B cell (primary cell): ENCODE data around the gene SLC6A12. TPM values are rescaled to one million over a fixed set of nuclear protein-coding genes. Genes with fewer than 3 reads are reported as not detected.

ENCODE experiments used
- ATAC-seq: fragments of 200-7000 bp; cut with Tn5 transposase; one replicate; pipeline ENCODE4 v1.10.0; 2021; ENCODE audit warnings: low read depth, mild to moderate bottlenecking, moderate number of reproducible peaks, moderate library complexity
- CTCF ChIA-PET: fragments of 350-600 bp; sonication (Branson Sonifier 250); formaldehyde crosslinking; loops from one replicate; lab custom pipeline; 2021; ENCODE audit warnings: antibody characterized with exemption, inconsistent platforms; lab: Charles Lee
- POLR2A ChIA-PET: fragments of 350-600 bp; sonication (Branson Sonifier 250); formaldehyde crosslinking; loops from one replicate; lab custom pipeline; 2021; ENCODE audit warnings: antibody characterized with exemption; lab: Charles Lee
- DNase-seq: peaks from one replicate; pipeline ENCODE4 v3.0.0; 2013
- H2AFZ ChIP-seq: 2 replicates; pipeline ENCODE4 v1.6.1; 2012; ENCODE audit warnings: mild to moderate bottlenecking, low read depth, low read length; ENCODE audit not compliant: insufficient read depth, poor library complexity, severe bottlenecking
- H3K27ac ChIP-seq, 2 donors: 1 replicate in 1 of 2; 2 replicates in 1 of 2; pipeline ENCODE4 v1.5.1; 2012 to 2013; ENCODE audit warnings: low read length in 2 of 2, mild to moderate bottlenecking in 2 of 2, moderate library complexity in 1 of 2
- H3K27me3 ChIP-seq, 4 experiments: fragments of 200-600 bp in 1 of 4; sonication (generic) in 1 of 4; replicated peaks in 1 of 4; 1 replicate in 2 of 4; 2 replicates in 2 of 4; pipeline versions ENCODE4 v1.6.1 to v1.7.0; 2013 to 2016; ENCODE audit warnings: low read length in 3 of 4, mild to moderate bottlenecking in 2 of 4, mixed read lengths in 1 of 4, moderate library complexity in 1 of 4; ENCODE audit not compliant: insufficient read depth in 4 of 4, control insufficient read depth in 3 of 4; ENCODE audit errors: control extremely low read depth in 1 of 4
- H3K36me3 ChIP-seq, 2 experiments: replicated peaks in 1 of 2; 1 replicate in 1 of 2; 2 replicates in 1 of 2; pipeline versions ENCODE4 v1.6.1 to v1.7.1; 2013; ENCODE audit warnings: low read length in 1 of 2; ENCODE audit not compliant: insufficient read depth in 2 of 2, control insufficient read depth in 1 of 2; ENCODE audit errors: control extremely low read depth in 1 of 2, extremely low read depth in 1 of 2
- H3K4me1 ChIP-seq, 2 donors: fragments of 200-600 bp in 1 of 2; sonication (generic) in 1 of 2; 1 replicate in 1 of 2; 2 replicates in 1 of 2; pipeline versions ENCODE4 v1.5.1 to v1.6.1; 2013 to 2017; ENCODE audit warnings: low read length in 2 of 2; ENCODE audit not compliant: control insufficient read depth in 2 of 2, insufficient read depth in 2 of 2
- H3K4me2 ChIP-seq: replicated peaks from 2 replicates; pipeline ENCODE3; 2012; ENCODE audit warnings: mild to moderate bottlenecking, low read depth, low read length; ENCODE audit not compliant: poor library complexity, severe bottlenecking
- H3K4me3 ChIP-seq, 5 experiments: fragments of 200-600 bp in 1 of 5; sonication (generic) in 1 of 5; 1 replicate in 3 of 5; 2 replicates in 2 of 5; pipeline versions ENCODE4 v1.5.1 to v1.7.0; 2011 to 2016; ENCODE audit warnings: low read length in 4 of 5, mild to moderate bottlenecking in 4 of 5, low read depth in 2 of 5, control low read depth in 1 of 5, moderate library complexity in 1 of 5; ENCODE audit not compliant: insufficient read depth in 1 of 5; ENCODE audit errors: control extremely low read depth in 1 of 5, extremely low read depth in 1 of 5
- H3K79me2 ChIP-seq: fragments of 200-600 bp; sonication (generic); one replicate; pipeline ENCODE4 v1.6.0; 2016; ENCODE audit warnings: low read length; ENCODE audit not compliant: control insufficient read depth, insufficient read depth
- H3K9ac ChIP-seq: fragments of 200-600 bp; sonication (generic); 2 replicates; pipeline ENCODE4 v1.6.1; 2017; ENCODE audit warnings: mild to moderate bottlenecking, low read length, moderate library complexity
- H3K9me3 ChIP-seq, 3 donors: one replicate each; pipeline versions ENCODE4 v1.6.1 to v1.7.1; 2013; ENCODE audit warnings: low read length in 2 of 3; ENCODE audit not compliant: control insufficient read depth in 2 of 3, insufficient read depth in 1 of 3; ENCODE audit errors: control extremely low read depth in 1 of 3
- H4K20me1 ChIP-seq: 2 replicates; pipeline ENCODE4 v1.6.0; 2012; ENCODE audit warnings: mild to moderate bottlenecking, low read length; ENCODE audit not compliant: insufficient read depth, control insufficient read depth, poor library complexity, severe bottlenecking
- H3K27ac Mint-ChIP-seq: one replicate; pipeline ENCODE4 v1.8.0; 2021; ENCODE audit warnings: mixed read lengths
- H3K27me3 Mint-ChIP-seq: one replicate; pipeline ENCODE4 v1.8.0; 2021; ENCODE audit warnings: mixed read lengths
- H3K4me1 Mint-ChIP-seq: one replicate; pipeline ENCODE4 v1.8.0; 2021; ENCODE audit warnings: mixed read lengths
- H3K4me3 Mint-ChIP-seq: one replicate; pipeline ENCODE4 v1.8.0; 2021; ENCODE audit warnings: mixed read lengths
- H3K9me3 Mint-ChIP-seq: one replicate; pipeline ENCODE4 v1.8.0; 2022; ENCODE audit warnings: mixed read lengths; ENCODE audit not compliant: insufficient read depth
- CTCF ChIP-seq: fragments of 200-600 bp; IDR thresholded peaks from one replicate; pipeline ENCODE4 v1.8.0; 2022; ENCODE audit warnings: antibody characterized with exemption, mild to moderate bottlenecking
- EZH2 ChIP-seq: IDR thresholded peaks from 2 replicates; pipeline ENCODE4 v1.6.1; 2012; ENCODE audit warnings: borderline replicate concordance, low read depth, mild to moderate bottlenecking, moderate library complexity, low read length; ENCODE audit not compliant: insufficient read depth, poor library complexity, severe bottlenecking
- WGBS: methylation state at CpG from one replicate; pipeline ENCODE4 v1.1.5; 2013; ENCODE audit warnings: missing lambda C conversion rate; ENCODE audit not compliant: insufficient coverage; 5-methylcytosine and 5-hydroxymethylcytosine counted together
- intact Hi-C: fragments of 100-400 bp; cut with micrococcal nuclease; formaldehyde crosslinking; loops from one replicate; pipeline ENCODE4 v1.10.0; 2022
- polyA plus RNA-seq: library from polyadenylated mRNA; depleted of rRNA; stranded (reverse); fragments of >200 nt; gene quantifications from 2 replicates; pipeline ENCODE4 v1.2.3, GENCODE V29; 2012
- total RNA-seq, 2 donors: library from RNA; stranded (reverse); fragments of 120-200 nt in 1 of 2; gene quantifications; 1 replicate in 1 of 2; 2 replicates in 1 of 2; pipeline versions ENCODE4 v1.2.3 to v1.2.4, GENCODE V29; 2013 to 2022

Gene SLC6A12
- total and polyA plus RNA-seq, 2 donors (not counting 1 experiment from before 2014, with no cell fraction given): 0.06 TPM; not detected in 1

DNA sequence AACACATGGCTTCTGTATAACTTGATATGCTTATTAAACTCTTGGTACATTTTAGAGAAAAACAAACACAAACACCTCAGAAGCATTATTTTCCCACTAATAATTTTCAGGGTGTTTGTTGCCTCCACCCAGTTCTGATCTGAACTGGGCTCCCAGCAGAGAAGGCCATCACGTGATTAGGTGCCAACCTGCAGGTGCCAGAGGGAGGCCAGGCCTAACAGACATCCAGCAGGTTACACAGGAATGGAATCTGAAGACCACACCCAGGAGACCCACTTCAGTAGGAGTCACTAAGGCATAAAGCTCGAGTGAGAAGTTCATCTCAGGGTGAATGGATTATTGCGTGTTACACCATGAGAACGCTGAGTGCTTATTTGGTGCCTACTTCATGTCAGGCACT lies 8.9 kb downstream of the SLC6A12 start:
- Mint-ChIP-seq H3K9me3 (peaks cover 2% of the 10 kb centered on the region), H3K27ac (no peak overlapping the region), H3K4me3 (no peak overlapping the region), H3K4me1 (no peaks in the 10 kb centered on the region), H3K27me3 (peaks cover 37% of the 10 kb centered on the region)
- intact Hi-C loops: no loop called here
- Histone ChIP-seq H2AFZ (no peak overlapping the region), H3K4me1 (peaks cover 0 to 3% of the 10 kb centered on the region in 2 donors), H3K36me3 (no peaks in the 10 kb centered on the region), H3K27me3 (peaks cover 0 to 33% (median 6%) of the 10 kb centered on the region in 4 experiments), H3K79me2 (no peaks in the 10 kb centered on the region), H4K20me1 (no peaks in the 10 kb centered on the region), H3K9ac (no peak overlapping the region), H3K27ac (no peak overlapping the region), H3K9me3 (peaks cover 0 to 11% (median 0%) of the 10 kb centered on the region in 3 donors), H3K4me3 (no peak overlapping the region), H3K4me2 (no peak overlapping the region)
- DNase-seq (no peak), ATAC-seq (no peak)
- WGBS: 97% methylated on average over 3 of the region's 4 CpGs
- ChIA-PET POLR2A (no interaction called here), CTCF (no interaction called here)
- TF ChIP-seq CTCF: no peak
- TF ChIP-seq EZH2: no peak

GRCh38 chr12:204261-204678 lies 9.7 kb downstream of the SLC6A12 start:
- H3K4me3 Mint-ChIP-seq: no peak overlapping the region
- DNase-seq (no peak), ATAC-seq (no peak)
- Histone ChIP-seq H3K9ac (no peak overlapping the region), H4K20me1 (no peaks in the 10 kb centered on the region), H3K79me2 (no peaks in the 10 kb centered on the region), H3K4me2 (no peak overlapping the region), H3K4me3 (no peak overlapping the region), H3K9me3 (peaks cover 0 to 11% (median 0%) of the 10 kb centered on the region in 3 donors), H3K27me3 (peaks cover 0 to 34% (median 6%) of the 10 kb centered on the region in 4 experiments), H3K36me3 (no peaks in the 10 kb centered on the region), H2AFZ (no peak overlapping the region), H3K27ac (no peak overlapping the region), H3K4me1 (peaks cover 0 to 3% of the 10 kb centered on the region in 2 donors)
- POLR2A ChIA-PET: no interaction called here
- WGBS: 88% methylated on average over 6 of the region's 11 CpGs
- H3K4me1 Mint-ChIP-seq: no peaks in the 10 kb centered on the region
- H3K9me3 Mint-ChIP-seq: peaks cover 2% of the 10 kb centered on the region
- peaks cover 40% of the 10 kb centered on the region for H3K27me3 Mint-ChIP-seq
- no peak overlapping the region for H3K27ac Mint-ChIP-seq
- TF ChIP-seq CTCF (no peak), EZH2 (no peak)
- CTCF ChIA-PET: no interaction called here
- intact Hi-C loops: no loop called here
